Measurements from ENCODE around the gene IQGAP1.

IQGAP1 gene

DNA sequence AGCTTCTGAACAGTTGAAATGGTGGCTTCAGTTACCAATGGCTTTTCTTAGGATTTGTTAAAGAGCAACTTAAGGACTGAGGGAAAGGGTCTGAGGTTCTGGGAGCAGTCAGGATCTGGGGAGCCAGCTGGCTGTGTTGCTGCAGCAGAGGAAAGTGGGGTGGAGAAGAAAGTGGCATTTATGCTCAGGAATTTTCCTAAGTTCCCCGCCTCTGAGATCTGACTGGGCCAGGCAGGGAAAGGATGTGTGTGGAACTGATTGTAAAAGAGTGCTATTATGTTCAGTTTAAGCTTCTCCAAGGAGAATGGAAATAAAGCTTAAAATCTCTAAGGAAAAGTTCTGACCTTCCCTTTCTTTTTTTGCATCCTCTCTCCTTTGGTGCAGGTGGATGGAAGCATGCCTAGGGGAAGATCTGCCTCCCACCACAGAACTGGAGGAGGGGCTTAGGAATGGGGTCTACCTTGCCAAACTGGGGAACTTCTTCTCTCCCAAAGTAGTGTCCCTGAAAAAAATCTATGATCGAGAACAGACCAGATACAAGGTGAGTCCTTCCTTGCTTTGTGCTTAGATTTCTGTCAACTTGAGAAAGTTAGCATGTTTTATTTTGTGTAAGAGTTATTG is 37.8 kb downstream of the IQGAP1 start:
- Histone ChIP-seq H3K4me3 (ENCODE audit: low read depth, low read length) (no peak overlapping the region), H3K9me3 (no peaks in the 10 kb centered on the region), H3K27me3 (no peaks in the 10 kb centered on the region), H3K36me3 (no peaks in the 10 kb centered on the region), H3K4me1 (no peaks in the 10 kb centered on the region; the same call in 1 of the 2 replicates)
- DNase-seq = no peak
- TF ChIP-seq, protein P1, sequence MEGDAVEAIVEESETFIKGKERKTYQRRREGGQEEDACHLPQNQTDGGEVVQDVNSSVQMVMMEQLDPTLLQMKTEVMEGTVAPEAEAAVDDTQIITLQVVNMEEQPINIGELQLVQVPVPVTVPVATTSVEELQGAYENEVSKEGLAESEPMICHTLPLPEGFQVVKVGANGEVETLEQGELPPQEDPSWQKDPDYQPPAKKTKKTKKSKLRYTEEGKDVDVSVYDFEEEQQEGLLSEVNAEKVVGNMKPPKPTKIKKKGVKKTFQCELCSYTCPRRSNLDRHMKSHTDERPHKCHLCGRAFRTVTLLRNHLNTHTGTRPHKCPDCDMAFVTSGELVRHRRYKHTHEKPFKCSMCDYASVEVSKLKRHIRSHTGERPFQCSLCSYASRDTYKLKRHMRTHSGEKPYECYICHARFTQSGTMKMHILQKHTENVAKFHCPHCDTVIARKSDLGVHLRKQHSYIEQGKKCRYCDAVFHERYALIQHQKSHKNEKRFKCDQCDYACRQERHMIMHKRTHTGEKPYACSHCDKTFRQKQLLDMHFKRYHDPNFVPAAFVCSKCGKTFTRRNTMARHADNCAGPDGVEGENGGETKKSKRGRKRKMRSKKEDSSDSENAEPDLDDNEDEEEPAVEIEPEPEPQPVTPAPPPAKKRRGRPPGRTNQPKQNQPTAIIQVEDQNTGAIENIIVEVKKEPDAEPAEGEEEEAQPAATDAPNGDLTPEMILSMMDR (IDR thresholded peaks at IDR 0.05; ENCODE audit: low read depth, low read length) = no peak

DNA sequence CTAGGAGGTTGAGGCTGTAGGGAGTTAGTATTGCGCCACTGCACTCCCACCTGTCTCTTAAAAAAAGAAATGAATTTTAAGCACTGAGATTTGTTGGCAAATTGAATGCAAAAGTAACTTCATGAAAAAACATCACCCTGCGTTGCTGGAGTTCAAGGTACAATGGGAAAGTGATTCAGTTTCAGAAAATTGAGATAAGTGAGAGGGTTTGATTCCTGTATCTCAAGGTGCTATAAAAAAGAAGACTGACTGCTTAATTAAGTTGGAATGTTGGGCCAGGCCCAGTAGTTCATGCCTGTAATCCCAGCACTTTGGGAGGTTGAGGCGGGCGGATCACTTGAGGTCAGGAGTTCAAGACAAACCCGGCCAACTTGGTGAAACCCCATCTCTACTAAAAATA is 39.1 kb downstream of the IQGAP1 start:
- Histone ChIP-seq H3K9me3 (no peaks in the 10 kb centered on the region), H3K4me3 (ENCODE audit: low read depth, low read length) (no peak overlapping the region), H3K4me1 (no peaks in the 10 kb centered on the region; the same call in 1 of the 2 replicates), H3K27me3 (no peaks in the 10 kb centered on the region), H3K36me3 (no peaks in the 10 kb centered on the region)
- DNase-seq = no peak
- TF ChIP-seq, protein P1 (IDR thresholded peaks at IDR 0.05; ENCODE audit: low read depth, low read length) = no peak

DNA sequence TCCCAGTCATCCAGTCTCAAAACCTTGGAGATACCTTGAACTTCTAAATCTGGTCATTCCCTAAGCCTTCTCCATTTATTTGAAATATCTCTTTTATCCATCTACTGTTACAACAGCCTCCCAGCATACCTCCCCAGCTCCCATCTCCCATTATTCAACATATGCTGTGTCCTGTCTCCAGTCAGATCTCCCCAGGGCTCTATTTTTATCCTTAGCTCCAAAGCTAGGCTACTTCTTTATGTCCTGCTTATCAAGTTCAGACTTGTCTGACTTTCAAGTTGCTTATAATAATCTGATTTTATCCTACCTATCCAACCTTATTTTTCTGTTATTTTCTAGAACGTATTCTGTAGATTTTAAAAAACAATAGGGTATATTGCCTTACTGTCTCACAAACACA is 44.2 kb downstream of the IQGAP1 start:
- no peaks in the 10 kb centered on the region for H3K9me3 ChIP-seq
- no peak overlapping the region for H3K4me3 ChIP-seq (ENCODE audit: low read depth, low read length)
- no peaks in the 10 kb centered on the region for H3K27me3 ChIP-seq
- TF ChIP-seq, protein P1 (IDR thresholded peaks at IDR 0.05; ENCODE audit: low read depth, low read length) = no peak
- no peaks in the 10 kb centered on the region for H3K36me3 ChIP-seq
- no peak for DNase-seq
- no peaks in the 10 kb centered on the region for H3K4me1 ChIP-seq

DNA sequence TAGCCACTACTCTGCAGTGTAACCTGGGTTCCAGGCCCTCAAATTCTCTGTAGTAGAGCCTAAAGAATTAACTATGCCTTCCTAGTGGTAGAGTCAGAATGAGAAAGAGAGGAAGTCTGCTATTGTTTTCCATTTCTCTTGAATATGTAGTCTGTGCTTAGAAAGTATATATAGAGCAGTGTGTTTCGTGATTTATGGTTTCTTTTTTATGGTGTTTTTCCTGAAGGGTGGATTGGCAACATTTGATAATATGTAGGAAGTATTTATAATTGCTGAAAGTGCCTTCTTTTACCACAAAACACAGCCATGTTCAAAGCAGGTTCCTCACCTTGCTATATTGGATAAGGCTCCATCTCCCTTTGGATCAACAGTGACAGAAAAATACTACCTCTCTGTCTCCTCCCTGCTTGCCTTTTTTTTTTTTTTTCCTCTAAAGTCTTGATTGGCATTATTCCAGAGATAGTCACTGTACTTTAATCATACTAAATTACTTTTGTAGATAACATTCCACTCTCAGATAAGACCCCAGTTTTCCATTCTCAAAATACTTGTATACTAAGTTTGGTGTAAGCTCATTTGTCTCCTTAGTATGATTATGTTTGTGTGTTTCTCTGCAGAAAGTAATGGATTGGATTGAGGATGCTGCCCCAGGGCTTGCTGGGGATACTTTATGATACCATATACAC is 47.8 kb downstream of the IQGAP1 start:
- H3K9me3 ChIP-seq = no peaks in the 10 kb centered on the region
- H3K4me1 ChIP-seq = no peaks in the 10 kb centered on the region

DNA sequence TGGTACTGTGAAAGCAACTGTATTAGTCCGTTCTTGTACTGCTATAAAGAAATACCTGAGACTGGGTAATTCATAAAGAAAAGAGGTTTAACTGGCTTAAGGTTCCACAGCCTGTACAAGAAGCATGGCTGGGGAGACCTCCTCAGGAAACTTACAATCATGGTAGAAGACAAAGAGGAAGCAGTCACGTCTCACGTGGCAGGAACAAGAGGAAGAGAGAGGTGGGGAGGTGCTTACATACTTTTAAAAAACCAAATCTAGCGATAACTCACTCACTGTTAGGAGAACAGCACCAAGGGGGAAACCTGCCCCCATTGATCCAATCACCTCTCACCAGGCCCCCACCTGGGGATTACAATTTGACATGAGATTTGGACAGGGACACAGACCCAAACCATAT is 48.9 kb downstream of the IQGAP1 start:
- TF ChIP-seq, protein P1 (IDR thresholded peaks at IDR 0.05; ENCODE audit: low read depth, low read length) = no peak
- Histone ChIP-seq H3K4me3 (ENCODE audit: low read depth, low read length) (no peak overlapping the region), H3K27me3 (no peaks in the 10 kb centered on the region), H3K36me3 (0 out of 2 replicates have a peak, but pooled peaks cover 9% of the 10 kb centered on the region), H3K9me3 (no peaks in the 10 kb centered on the region), H3K4me1 (no peaks in the 10 kb centered on the region)
- DNase-seq = no peak

More for the DNA sequence above, 47.8 kb downstream of the IQGAP1 start:
- TF ChIP-seq, protein P1 (IDR thresholded peaks at IDR 0.05; ENCODE audit: low read depth, low read length) = no peak
- H3K27me3 ChIP-seq = no peaks in the 10 kb centered on the region
- H3K36me3 ChIP-seq = 0 out of 2 replicates have a peak, but pooled peaks cover 6% of the 10 kb centered on the region
- no peak for DNase-seq
- no peak overlapping the region for H3K4me3 ChIP-seq (ENCODE audit: low read depth, low read length)

DNA sequence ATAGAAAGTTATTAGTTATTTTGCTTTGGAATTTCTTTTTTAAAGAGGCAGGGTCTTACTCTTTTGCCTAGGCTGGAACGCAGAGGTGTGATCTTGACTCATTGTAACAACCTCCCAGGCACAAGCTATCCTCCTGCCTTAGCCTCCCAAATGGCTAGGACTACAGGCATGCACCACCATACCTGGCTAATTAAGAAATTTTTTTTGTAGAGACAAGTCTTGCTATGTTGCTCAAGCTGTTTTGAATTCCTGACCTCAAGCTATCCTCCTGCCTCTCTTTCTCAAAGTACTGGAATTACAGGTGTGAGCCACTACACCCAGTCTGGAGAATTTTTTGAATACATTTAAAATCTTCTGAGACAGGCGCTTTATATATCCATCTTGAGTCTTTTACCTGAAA is 49.5 kb downstream of the IQGAP1 start:
- H3K27me3 ChIP-seq = no peaks in the 10 kb centered on the region
- no peaks in the 10 kb centered on the region for H3K4me1 ChIP-seq
- DNase-seq = no peak
- TF ChIP-seq, protein P1 (IDR thresholded peaks at IDR 0.05; ENCODE audit: low read depth, low read length) = no peak
- no peaks in the 10 kb centered on the region for H3K9me3 ChIP-seq
- 0 out of 2 replicates have a peak, but pooled peaks cover 9% of the 10 kb centered on the region for H3K36me3 ChIP-seq
- no peak overlapping the region for H3K4me3 ChIP-seq (ENCODE audit: low read depth, low read length)
